HG03521 (cell line): Measurements from ENCODE around the gene DLL3.

Source experiments
- ATAC-seq: cut with Tn5 transposase; IDR thresholded peaks from one replicate; pipeline ENCODE4 v1.9.1; 2021; ENCODE audit warnings: mild to moderate bottlenecking, moderate library complexity; ENCODE audit not compliant: unreplicated experiment

Gene DLL3

GRCh38 chr19:39515551-39516191 is 16.9 kb downstream of the DLL3 start:
- ATAC-seq, result no peak

GRCh38 chr19:39516270-39516669 is 17.5 kb downstream of the DLL3 start:
- no peak for ATAC-seq

- ATAC-seq, result no peak
Measured at GRCh38 chr19:39517432-39517831, 18.7 kb downstream of the DLL3 start.

GRCh38 chr19:39518458-39518857 is 19.7 kb downstream of the DLL3 start:
- ATAC-seq, result no peak

- ATAC-seq, result no peak
Measured at GRCh38 chr19:39518975-39519374, 20.2 kb downstream of the DLL3 start.

- no peak for ATAC-seq
Measured at GRCh38 chr19:39520541-39521484, 22.1 kb downstream of the DLL3 start.

GRCh38 chr19:39524495-39524894 is 25.7 kb downstream of the DLL3 start:
- ATAC-seq, result no peak

GRCh38 chr19:39525205-39525604 is 26.5 kb downstream of the DLL3 start:
- no peak for ATAC-seq

GRCh38 chr19:39531834-39532232 is 33.1 kb downstream of the DLL3 start:
- no peak for ATAC-seq

GRCh38 chr19:39532233-39533002 is 33.7 kb downstream of the DLL3 start, which contains the start of gene EID2B:
Gene EID2B (minus strand): TSS chr19:39532852. CDS start chr19:39532802, 50 bp downstream.
- peak; percentile 91 for ATAC-seq

GRCh38 chr19:39533003-39533512 is 34.3 kb downstream of the DLL3 start:
- no peak for ATAC-seq

GRCh38 chr19:39533791-39534190 is 35.0 kb downstream of the DLL3 start:
- no peak for ATAC-seq

GRCh38 chr19:39539165-39539517 is 40.4 kb downstream of the DLL3 start:
- no peak for ATAC-seq

GRCh38 chr19:39539518-39540332 is 41.0 kb downstream of the DLL3 start, which contains the start of gene EID2:
Gene EID2 (minus strand): TSS chr19:39540161. CDS start chr19:39540079, 82 bp downstream.
- ATAC-seq, result peak; percentile 87

- no peak for ATAC-seq
Measured at GRCh38 chr19:39540333-39540673, 41.6 kb downstream of the DLL3 start.

- ATAC-seq, result no peak
Measured at GRCh38 chr19:39542206-39542605, 43.5 kb downstream of the DLL3 start.

GRCh38 chr19:39543477-39543857 is 44.7 kb downstream of the DLL3 start:
- no peak for ATAC-seq

- no peak for ATAC-seq
Measured at GRCh38 chr19:39544226-39544903, 45.6 kb downstream of the DLL3 start.

GRCh38 chr19:39544911-39545310 is 46.2 kb downstream of the DLL3 start:
- ATAC-seq, result no peak

GRCh38 chr19:39546599-39546998 is 47.9 kb downstream of the DLL3 start:
- ATAC-seq, result no peak
